H1 (cell line): ENCODE measurements around the gene NARS2. TPM values are rescaled to one million over a fixed set of nuclear protein-coding genes. Genes with fewer than 3 reads are reported as not detected.

Experiments
- CBX8 ChIP-seq: fragments of 300-800, 300-1000 bp; sonication (generic); IDR thresholded peaks from 2 replicates; pipeline ENCODE4 v1.7.1; 2016; ENCODE audit warnings: low read depth, low read length, borderline replicate concordance
- CHD7 ChIP-seq: fragments of 300-600 bp; sonication (generic); IDR thresholded peaks from 2 replicates; pipeline ENCODE4 v1.7.1; 2012; ENCODE audit warnings: low read length, moderate library complexity, mild to moderate bottlenecking, inconsistent platforms; ENCODE audit not compliant: insufficient replicate concordance
- CTBP2 ChIP-seq: IDR thresholded peaks from 2 replicates; pipeline ENCODE4 v1.7.0; 2011; ENCODE audit warnings: borderline replicate concordance, mild to moderate bottlenecking, moderate library complexity, mixed read lengths, low read length; ENCODE audit not compliant: insufficient read depth, insufficient read length
- HDAC2 ChIP-seq, 2 experiments: fragments of 300-600 bp in 1 of 2; sonication (generic) in 1 of 2; IDR thresholded peaks; 2 replicates each; pipeline ENCODE4 v1.6.1; 2011 to 2012; ENCODE audit warnings: low read depth in 2 of 2, low read length in 2 of 2, mild to moderate bottlenecking in 2 of 2, moderate library complexity in 2 of 2, borderline replicate concordance in 1 of 2, inconsistent platforms in 1 of 2
- TBP ChIP-seq: IDR thresholded peaks from 2 replicates; pipeline ENCODE4 v1.6.1; 2011; ENCODE audit warnings: low read depth, low read length, improper control_type of control experiment
- polyA plus RNA-seq, 7 experiments: library from polyadenylated mRNA; depleted of rRNA in 3 of 7; stranded (reverse) in 5 of 7; unstranded in 2 of 7; fragments of >200 nt in 5 of 7; fragments of 200-250 nt in 2 of 7; gene quantifications; 1 replicate in 5 of 7; 2 replicates in 1 of 7; 4 replicates in 1 of 7; pipeline versions ENCODE4 v1.2.1 to v1.2.3, GENCODE V29; 2011 to 2013; ENCODE audit warnings: missing spikeins in 2 of 7, mixed read lengths in 2 of 7
- total RNA-seq: library from RNA; stranded (reverse); fragmentation: NEBNext Ultra II Directional; extraction: Animal tissue kit (Norgen Biotek cat#: 25700); gene quantifications from 2 replicates; pipeline ENCODE4 v1.2.1, GENCODE V29; 2021

NARS2 gene
- total and polyA plus RNA-seq, 2 of the 8 experiments (the other 6 are each of a cell fraction or from before 2014, with no cell fraction given), result 26.2 to 51.6 TPM

GRCh38 chr11:78417888-78418583 lies 156.6 kb downstream of the NARS2 start (continued):
- peak; percentile 56 for TF ChIP-seq CTBP2
- TF ChIP-seq TBP, result no peak
- TF ChIP-seq CBX8, result no peak
- no peak for TF ChIP-seq CHD7
- TF ChIP-seq HDAC2 (IDR thresholded peaks at IDR 0.05; ENCODE audit: borderline replicate concordance in 1 of 2, low read depth in 2 of 2, low read length in 2 of 2), result peak in 1 of 2 experiments; percentile 70; a peak in 1 of 4 replicates
